ENCODE measurements around the gene PAQR9. TPM values are rescaled to one million over a fixed set of nuclear protein-coding genes. Genes with fewer than 3 reads are reported as not detected.

Gene PAQR9
- total and polyA plus RNA-seq, 2 of the 13 experiments (the other 11 are each of a cell fraction or from before 2014, with no cell fraction given), result 3.7 to 10.3 TPM

- TF ChIP-seq HOXA5 (CRISPR knock-in tag; IDR thresholded peaks at IDR 0.05) (no peak), ZNF33A (CRISPR knock-in tag; IDR thresholded peaks at IDR 0.05; ENCODE audit: borderline replicate concordance) (no peak), TSC22D2 (CRISPR knock-in tag; IDR thresholded peaks at IDR 0.05; ENCODE audit: borderline replicate concordance) (no peak), ZFY (CRISPR knock-in tag; IDR thresholded peaks at IDR 0.05) (no peak), ZNF775 (CRISPR knock-in tag; IDR thresholded peaks at IDR 0.05; ENCODE audit: borderline replicate concordance) (no peak), PTBP1 (IDR thresholded peaks at IDR 0.05; ENCODE audit: low read depth, low read length, poor library complexity, severe bottlenecking) (no peak), UBTF (CRISPR knock-in tag; IDR thresholded peaks at IDR 0.05) (no peak), NFE2 (CRISPR knock-in tag; IDR thresholded peaks at IDR 0.05) (no peak), FUBP1 (CRISPR knock-in tag; IDR thresholded peaks at IDR 0.05; ENCODE audit: borderline replicate concordance) (no peak), ZNF883 (CRISPR knock-in tag; IDR thresholded peaks at IDR 0.05; ENCODE audit: not compliant biosample characterization) (no peak), ZGPAT (CRISPR knock-in tag; IDR thresholded peaks at IDR 0.05) (no peak), ZBTB40 (IDR thresholded peaks at IDR 0.05) (no peak), ZBTB40 (CRISPR knock-in tag; IDR thresholded peaks at IDR 0.05) (no peak), SATB2 (CRISPR knock-in tag; IDR thresholded peaks at IDR 0.05) (no peak)
Measured at GRCh38 chr3:142982038-142982773, 18.7 kb upstream of the PAQR9 start (continued).
